ENCODE measurements around the gene ATP10A. TPM values are rescaled to one million over a fixed set of nuclear protein-coding genes. Genes with fewer than 3 reads are reported as not detected.
"Not testable (repeated sequence)": the region's sequence is repeated elsewhere in the genome, so short reads cannot be mapped to it uniquely, and the experiment has no call there.

Gene ATP10A
- total RNA-seq, 2 experiments from 2014 or later, result 36.7 to 70.1 TPM

- Mint-ChIP-seq H3K9me3 (ENCODE audit: low read depth) (no peaks in the 10 kb centered on the region), H3K4me1 (peaks cover 5% of the 10 kb centered on the region), H3K27ac (no peak overlapping the region), H3K36me3 (no peaks in the 10 kb centered on the region), H3K4me3 (no peak overlapping the region), H3K27me3 (no peaks in the 10 kb centered on the region)
- ATAC-seq (no peak), DNase-seq (no peak)
- CTCF ChIA-PET, result no interaction called here
Measured at GRCh38 chr15:25655207-25655948, 207.7 kb downstream of the ATP10A start.

GRCh38 chr15:25653371-25653770, 209.8 kb downstream of the ATP10A start:
- CTCF ChIA-PET, result no interaction called here
- ATAC-seq, result no peak
- DNase-seq, result no peak
- H3K36me3 Mint-ChIP-seq, result no peaks in the 10 kb centered on the region
- no peaks in the 10 kb centered on the region for H3K9me3 Mint-ChIP-seq (ENCODE audit: low read depth)
- H3K4me3 Mint-ChIP-seq, result no peak overlapping the region
- H3K4me1 Mint-ChIP-seq, result peaks cover 5% of the 10 kb centered on the region
- H3K27ac Mint-ChIP-seq, result no peak overlapping the region
- H3K27me3 Mint-ChIP-seq, result peaks cover under 1% of the 10 kb centered on the region

DNA sequence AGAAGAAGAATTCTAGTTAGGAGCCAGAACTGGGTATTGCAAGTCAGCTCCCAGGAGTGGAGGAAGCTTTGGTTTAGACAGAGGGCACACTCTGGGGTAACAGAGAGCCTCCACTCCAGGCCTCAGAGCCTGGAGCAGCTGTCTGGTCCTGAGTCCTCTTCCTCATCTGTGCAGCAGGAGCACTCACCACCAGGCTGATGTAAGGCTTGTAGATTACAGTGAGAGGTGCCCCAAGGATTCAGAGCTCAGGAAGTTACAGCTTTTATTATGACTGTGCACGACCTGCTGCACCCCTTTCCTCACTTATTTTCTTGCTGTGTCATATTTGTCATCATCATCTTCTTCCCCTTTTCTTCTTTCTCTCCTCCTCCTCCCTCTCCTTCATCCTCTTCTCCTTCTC, 210.4 kb downstream of the ATP10A start:
- Mint-ChIP-seq H3K4me3 (no peak overlapping the region), H3K27me3 (peaks cover 4% of the 10 kb centered on the region), H3K4me1 (peaks cover 5% of the 10 kb centered on the region), H3K36me3 (no peaks in the 10 kb centered on the region), H3K27ac (no peak overlapping the region), H3K9me3 (ENCODE audit: low read depth) (no peaks in the 10 kb centered on the region)
- CTCF ChIA-PET, result no interaction called here
- no peak for DNase-seq
- ATAC-seq, result peak; percentile 27

- no peak for ATAC-seq
- H3K36me3 Mint-ChIP-seq, result no peaks in the 10 kb centered on the region
- H3K27ac Mint-ChIP-seq, result no peak overlapping the region
- no peak for DNase-seq
- H3K4me3 Mint-ChIP-seq, result no peak overlapping the region
- peaks cover 11% of the 10 kb centered on the region for H3K27me3 Mint-ChIP-seq
- CTCF ChIA-PET, result no interaction called here
- peaks cover 5% of the 10 kb centered on the region for H3K4me1 Mint-ChIP-seq
- no peaks in the 10 kb centered on the region for H3K9me3 Mint-ChIP-seq (ENCODE audit: low read depth)
Measured at GRCh38 chr15:25649390-25649789, 213.7 kb downstream of the ATP10A start.

GRCh38 chr15:25643120-25643519, 220.0 kb downstream of the ATP10A start:
- H3K9me3 Mint-ChIP-seq (ENCODE audit: low read depth), result no peaks in the 10 kb centered on the region
- DNase-seq (no peak), ATAC-seq (no peak)
- peaks cover 33% of the 10 kb centered on the region for H3K27me3 Mint-ChIP-seq
- CTCF ChIA-PET, result no interaction called here
- no peak overlapping the region for H3K27ac Mint-ChIP-seq
- H3K4me1 Mint-ChIP-seq, result no peaks in the 10 kb centered on the region
- no peaks in the 10 kb centered on the region for H3K36me3 Mint-ChIP-seq
- no peak overlapping the region for H3K4me3 Mint-ChIP-seq

DNA sequence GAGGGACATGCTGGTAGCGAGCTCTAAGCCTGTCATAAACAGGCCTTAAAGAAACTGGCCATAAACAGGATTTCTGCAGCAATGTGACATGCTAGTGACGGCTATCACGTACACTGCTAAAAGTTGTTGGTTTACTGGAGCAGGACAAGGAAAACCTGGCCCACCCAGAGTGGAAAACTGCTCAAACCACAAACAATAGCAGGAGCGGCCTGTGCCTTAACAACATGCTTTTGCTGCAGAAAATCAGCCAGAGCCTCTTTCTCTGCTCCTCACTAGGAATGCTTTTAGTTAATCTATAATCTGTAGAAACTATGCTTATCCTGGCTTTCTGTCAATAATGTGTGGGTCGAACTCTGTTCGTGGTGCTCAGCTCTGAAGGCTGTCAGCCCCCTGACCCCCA, 221.4 kb downstream of the ATP10A start:
- no peak for ATAC-seq
- H3K27ac Mint-ChIP-seq, result no peak overlapping the region
- H3K27me3 Mint-ChIP-seq, result peaks cover 31% of the 10 kb centered on the region
- CTCF ChIA-PET, result interaction anchor here (1.7 kb wide), 1 partner anchor 292 kb away, joined by 4 read pairs; no protein-coding TSS in a partner anchor
- H3K36me3 Mint-ChIP-seq, result no peaks in the 10 kb centered on the region
- H3K4me3 Mint-ChIP-seq, result no peak overlapping the region
- H3K4me1 Mint-ChIP-seq, result no peaks in the 10 kb centered on the region
- no peak for DNase-seq
- no peaks in the 10 kb centered on the region for H3K9me3 Mint-ChIP-seq (ENCODE audit: low read depth)

GRCh38 chr15:25641361-25641760, 221.8 kb downstream of the ATP10A start:
- Mint-ChIP-seq H3K27me3 (peaks cover 31% of the 10 kb centered on the region), H3K4me3 (no peak overlapping the region), H3K9me3 (ENCODE audit: low read depth) (no peaks in the 10 kb centered on the region), H3K4me1 (no peaks in the 10 kb centered on the region), H3K36me3 (no peaks in the 10 kb centered on the region), H3K27ac (no peak overlapping the region)
- ATAC-seq, result no peak
- CTCF ChIA-PET, result interaction anchor here (1.7 kb wide), 1 partner anchor 293 kb away, joined by 4 read pairs; no protein-coding TSS in a partner anchor
- no peak for DNase-seq

DNA sequence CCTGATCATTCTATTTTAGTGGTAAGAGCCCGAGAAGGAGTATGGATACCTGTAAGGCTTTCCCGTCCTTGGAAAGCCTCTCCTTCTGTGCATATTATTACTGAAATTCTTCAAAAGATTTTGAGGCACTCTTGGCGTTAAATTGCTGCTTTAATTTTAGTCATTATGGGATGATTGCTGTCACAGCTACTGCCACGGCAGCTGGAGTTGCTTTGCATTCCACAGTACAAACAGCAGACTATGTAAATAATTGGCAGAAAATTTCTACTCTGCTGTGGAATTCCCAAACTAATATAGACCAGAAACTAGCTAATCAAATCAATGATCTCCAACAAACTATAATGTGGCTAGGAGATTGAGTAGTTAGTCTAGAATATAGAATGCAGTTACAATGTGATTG, 222.2 kb downstream of the ATP10A start:
- not testable (repeated sequence) for DNase-seq; ATAC-seq; H3K27ac Mint-ChIP-seq; H3K4me1 Mint-ChIP-seq; H3K36me3 Mint-ChIP-seq; H3K4me3 Mint-ChIP-seq; H3K9me3 Mint-ChIP-seq (ENCODE audit: low read depth)
- peaks cover 29% of the 10 kb centered on the region for H3K27me3 Mint-ChIP-seq
- CTCF ChIA-PET, result interaction anchor here (0.6 to 1.7 kb wide), 2 partner anchors 128 to 293 kb away, joined by 4 read pairs; no protein-coding TSS in a partner anchor

DNA sequence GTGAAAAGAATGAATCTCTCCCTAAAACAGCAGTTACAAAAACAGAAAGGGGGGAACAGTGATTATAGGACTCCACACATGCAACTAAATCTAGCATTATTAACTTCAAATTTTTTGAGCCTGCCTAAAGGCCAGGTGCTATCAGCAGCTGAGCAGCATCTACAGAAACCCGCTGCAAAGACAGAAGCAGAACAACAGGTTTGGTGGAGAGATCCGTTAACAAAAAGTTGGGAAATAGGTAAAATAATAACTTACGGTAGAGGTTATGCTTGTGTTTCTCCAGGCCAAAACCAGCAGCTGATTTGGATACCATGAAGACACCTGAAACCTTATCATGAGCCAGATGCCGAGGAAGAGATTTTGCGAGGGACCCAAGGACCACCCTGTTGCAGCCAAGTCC, 222.7 kb downstream of the ATP10A start:
- DNase-seq (no peak), ATAC-seq (no peak)
- Mint-ChIP-seq H3K27me3 (peaks cover 29% of the 10 kb centered on the region), H3K36me3 (no peaks in the 10 kb centered on the region), H3K4me3 (no peak overlapping the region), H3K27ac (no peak overlapping the region), H3K9me3 (ENCODE audit: low read depth) (no peaks in the 10 kb centered on the region), H3K4me1 (no peaks in the 10 kb centered on the region)
- CTCF ChIA-PET, result interaction anchor here (0.6 to 1.7 kb wide), 2 partner anchors 129 to 294 kb away, joined by 4 read pairs; no protein-coding TSS in a partner anchor

DNA sequence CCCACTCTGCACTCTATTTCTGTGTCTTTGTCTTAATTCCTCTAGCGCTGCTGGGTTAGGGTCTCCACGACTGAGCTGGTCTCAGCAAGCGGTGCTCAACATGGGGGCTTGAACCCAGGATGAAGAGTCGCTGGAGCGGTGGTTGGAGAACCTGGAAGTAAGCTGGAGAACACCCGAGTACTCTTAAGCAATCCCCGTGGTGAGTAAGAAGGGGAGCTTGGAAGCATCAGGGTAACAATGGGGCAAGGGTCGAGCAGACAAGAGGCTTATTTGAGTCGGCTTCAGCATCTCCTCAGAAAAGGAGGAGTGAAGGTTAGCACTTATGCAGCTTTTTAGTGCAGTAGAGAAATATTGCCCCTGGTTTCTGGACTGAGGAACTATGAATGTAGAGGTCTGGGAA, 226.6 kb downstream of the ATP10A start:
- H3K4me1 Mint-ChIP-seq, CTCF ChIA-PET: not testable (repeated sequence)

GRCh38 chr15:25635191-25635590, 227.9 kb downstream of the ATP10A start:
- CTCF ChIA-PET, result no interaction called here
- no peak overlapping the region for H3K4me3 Mint-ChIP-seq
- H3K36me3 Mint-ChIP-seq, result no peaks in the 10 kb centered on the region
- DNase-seq (no peak), ATAC-seq (no peak)
- H3K27me3 Mint-ChIP-seq, result peaks cover 4% of the 10 kb centered on the region
- H3K4me1 Mint-ChIP-seq, result no peaks in the 10 kb centered on the region
- no peak overlapping the region for H3K27ac Mint-ChIP-seq
- no peaks in the 10 kb centered on the region for H3K9me3 Mint-ChIP-seq (ENCODE audit: low read depth)

More for the DNA sequence above, 226.6 kb downstream of the ATP10A start:
- DNase-seq; H3K27me3 Mint-ChIP-seq; H3K9me3 Mint-ChIP-seq (ENCODE audit: low read depth); H3K27ac Mint-ChIP-seq; ATAC-seq; H3K4me3 Mint-ChIP-seq; H3K36me3 Mint-ChIP-seq: not testable (repeated sequence)

- ATAC-seq (no peak), DNase-seq (no peak)
- Mint-ChIP-seq H3K36me3 (no peaks in the 10 kb centered on the region), H3K27me3 (peaks cover 2% of the 10 kb centered on the region), H3K9me3 (ENCODE audit: low read depth) (no peaks in the 10 kb centered on the region), H3K27ac (no peak overlapping the region), H3K4me3 (no peak overlapping the region), H3K4me1 (no peaks in the 10 kb centered on the region)
- CTCF ChIA-PET, result no interaction called here
Measured at GRCh38 chr15:25633862-25634261, 229.3 kb downstream of the ATP10A start.

DNA sequence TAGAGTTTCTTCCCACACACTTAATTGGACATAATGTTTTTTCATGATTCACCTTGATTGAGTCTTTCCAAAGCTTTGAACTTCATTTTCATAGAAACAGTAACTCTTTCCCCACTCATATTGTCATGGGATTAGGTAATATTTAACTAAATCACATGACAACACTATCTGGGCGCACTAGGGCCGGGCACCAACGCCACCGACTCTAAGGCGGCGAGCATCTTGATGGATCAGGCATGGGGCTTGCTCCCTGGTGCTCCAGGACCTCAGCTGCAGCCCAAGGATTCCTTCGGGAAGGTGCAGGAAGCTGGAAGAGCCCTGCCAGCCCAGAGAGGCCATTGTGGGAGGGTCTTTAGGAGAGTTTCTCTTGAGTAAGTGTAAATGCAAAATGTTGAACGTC, 231.2 kb downstream of the ATP10A start:
- ATAC-seq (no peak), DNase-seq (no peak)
- Mint-ChIP-seq H3K4me3 (no peak overlapping the region), H3K36me3 (no peaks in the 10 kb centered on the region), H3K27ac (no peak overlapping the region), H3K9me3 (ENCODE audit: low read depth) (no peaks in the 10 kb centered on the region), H3K27me3 (peaks cover 2% of the 10 kb centered on the region), H3K4me1 (no peaks in the 10 kb centered on the region)
- CTCF ChIA-PET, result no interaction called here

Measured in activated CD8-positive, alpha-beta memory T cell treated with anti-CD3 and anti-CD28 coated beads, Interleukin-2, amount 10 ng/mL, durations not matched to agents 7 days and 5 days (primary cell).